Measurements from ENCODE around the gene GJC2. TPM values are rescaled to one million over a fixed set of nuclear protein-coding genes. Genes with fewer than 3 reads are reported as not detected.

GJC2 gene
- total RNA-seq, 1 donor from 2014 or later = 1.0 TPM

DNA sequence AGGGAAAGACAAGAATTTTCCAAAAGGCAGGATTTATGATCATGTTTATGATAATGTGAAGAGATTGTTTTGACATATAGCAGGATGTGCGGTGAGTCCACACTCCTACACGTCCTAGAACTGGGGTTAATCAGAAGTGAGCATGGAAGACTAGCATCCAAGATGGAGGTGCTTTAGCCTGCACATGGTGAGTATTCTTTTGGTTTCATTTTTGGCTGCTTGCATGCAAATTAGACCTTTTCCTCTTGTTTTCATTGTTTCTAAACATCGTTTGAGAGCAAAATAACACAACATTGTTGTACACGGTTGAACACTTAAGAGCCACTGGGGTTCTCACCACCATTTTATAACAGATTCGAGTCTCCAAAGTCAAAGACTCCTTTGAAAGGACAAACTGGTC is 24.5 kb upstream of the GJC2 start:
- Histone ChIP-seq H3K4me1 (no peaks in the 10 kb centered on the region), H3K9me3 (replicated peaks) (no peaks in the 10 kb centered on the region), H3K4me3 (no peak overlapping the region), H3K27me3 (ENCODE audit: low read depth) (peaks cover 4% of the 10 kb centered on the region), H3K27ac (replicated peaks) (no peak overlapping the region), H3K36me3 (no peaks in the 10 kb centered on the region)
- intact Hi-C loops (cut with micrococcal nuclease) = no loop called here
- TF ChIP-seq, protein P1, sequence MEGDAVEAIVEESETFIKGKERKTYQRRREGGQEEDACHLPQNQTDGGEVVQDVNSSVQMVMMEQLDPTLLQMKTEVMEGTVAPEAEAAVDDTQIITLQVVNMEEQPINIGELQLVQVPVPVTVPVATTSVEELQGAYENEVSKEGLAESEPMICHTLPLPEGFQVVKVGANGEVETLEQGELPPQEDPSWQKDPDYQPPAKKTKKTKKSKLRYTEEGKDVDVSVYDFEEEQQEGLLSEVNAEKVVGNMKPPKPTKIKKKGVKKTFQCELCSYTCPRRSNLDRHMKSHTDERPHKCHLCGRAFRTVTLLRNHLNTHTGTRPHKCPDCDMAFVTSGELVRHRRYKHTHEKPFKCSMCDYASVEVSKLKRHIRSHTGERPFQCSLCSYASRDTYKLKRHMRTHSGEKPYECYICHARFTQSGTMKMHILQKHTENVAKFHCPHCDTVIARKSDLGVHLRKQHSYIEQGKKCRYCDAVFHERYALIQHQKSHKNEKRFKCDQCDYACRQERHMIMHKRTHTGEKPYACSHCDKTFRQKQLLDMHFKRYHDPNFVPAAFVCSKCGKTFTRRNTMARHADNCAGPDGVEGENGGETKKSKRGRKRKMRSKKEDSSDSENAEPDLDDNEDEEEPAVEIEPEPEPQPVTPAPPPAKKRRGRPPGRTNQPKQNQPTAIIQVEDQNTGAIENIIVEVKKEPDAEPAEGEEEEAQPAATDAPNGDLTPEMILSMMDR (IDR thresholded peaks at IDR 0.05; ENCODE audit: borderline replicate concordance) = no peak
- DNase-seq = no peak

DNA sequence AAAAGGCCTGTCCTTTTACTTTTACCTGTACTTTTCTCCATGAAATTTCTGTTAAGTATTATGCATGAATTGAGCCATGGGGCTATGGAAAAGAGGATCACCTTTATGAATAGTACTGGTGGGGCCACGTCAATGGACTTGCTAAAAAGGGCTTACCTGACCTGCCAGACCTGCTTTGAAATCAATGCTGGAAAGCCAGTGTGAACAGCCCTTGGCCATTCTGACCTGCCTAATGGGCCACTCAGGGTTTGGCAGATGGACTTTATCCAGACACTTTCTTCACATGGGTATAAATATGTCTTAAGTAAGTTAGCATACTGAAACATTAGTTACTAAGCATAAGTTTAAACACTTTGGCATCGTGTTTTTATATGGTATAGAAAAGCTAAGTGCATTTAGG is 18.0 kb upstream of the GJC2 start:
- Histone ChIP-seq H3K27ac (replicated peaks) (no peak overlapping the region), H3K27me3 (ENCODE audit: low read depth) (peaks cover 7% of the 10 kb centered on the region), H3K4me3 (no peak overlapping the region), H3K36me3 (no peaks in the 10 kb centered on the region), H3K4me1 (peaks cover 7% of the 10 kb centered on the region), H3K9me3 (replicated peaks) (no peaks in the 10 kb centered on the region)
- intact Hi-C loops (cut with micrococcal nuclease) = no loop called here
- TF ChIP-seq, protein P1 (IDR thresholded peaks at IDR 0.05; ENCODE audit: borderline replicate concordance) = no peak
- no peak for DNase-seq

DNA sequence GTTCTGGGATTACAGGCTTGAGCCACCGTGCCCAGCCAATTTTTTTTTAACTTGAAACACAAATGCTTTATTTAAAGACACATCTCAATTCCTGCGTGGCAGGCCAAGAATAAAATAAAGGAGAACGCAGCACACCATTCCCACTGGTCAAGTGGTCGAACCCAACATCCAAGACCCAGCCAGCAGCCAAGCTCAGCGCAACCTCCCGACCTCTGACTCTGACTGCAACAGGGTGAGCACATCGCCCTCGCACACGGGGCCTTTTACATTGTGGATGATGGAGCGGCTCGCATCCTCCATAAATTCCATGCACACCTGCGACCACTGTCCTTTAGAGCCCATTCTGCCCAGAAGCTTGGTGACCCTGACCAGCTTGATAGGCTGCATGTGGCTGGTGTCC is 15.1 kb upstream of the GJC2 start:
- Histone ChIP-seq H3K4me3 (no peak overlapping the region), H3K36me3 (no peaks in the 10 kb centered on the region), H3K9me3 (replicated peaks) (no peaks in the 10 kb centered on the region), H3K27me3 (ENCODE audit: low read depth) (peaks cover 7% of the 10 kb centered on the region), H3K4me1 (peaks cover 12% of the 10 kb centered on the region), H3K27ac (replicated peaks) (no peak overlapping the region)
- DNase-seq = no peak
- intact Hi-C loops (cut with micrococcal nuclease) = no loop called here
- TF ChIP-seq, protein P1 (IDR thresholded peaks at IDR 0.05; ENCODE audit: borderline replicate concordance) = no peak

DNA sequence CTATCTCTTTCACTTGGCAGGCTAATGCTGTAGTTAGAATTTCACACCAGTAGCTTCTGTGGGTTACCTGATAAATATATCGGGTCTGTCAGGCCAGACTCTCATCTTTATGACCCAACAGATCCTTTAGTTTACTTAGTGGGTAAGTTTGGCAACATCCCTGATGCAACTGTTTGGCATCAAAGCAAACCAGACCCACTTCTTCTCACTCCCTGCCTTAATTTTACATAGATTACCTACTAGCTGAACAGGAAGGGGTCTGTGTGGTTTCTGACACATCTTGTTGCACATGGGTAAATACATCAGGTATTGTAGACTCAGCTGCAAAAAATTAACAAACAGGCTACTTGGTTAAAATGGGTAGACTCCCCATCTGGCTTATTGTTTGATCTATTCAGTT is 12.8 kb upstream of the GJC2 start:
- DNase-seq = no peak
- Histone ChIP-seq H3K4me3 (no peak overlapping the region), H3K36me3 (no peaks in the 10 kb centered on the region), H3K27ac (replicated peaks) (no peak overlapping the region), H3K4me1 (peaks cover 24% of the 10 kb centered on the region), H3K9me3 (replicated peaks) (no peaks in the 10 kb centered on the region), H3K27me3 (ENCODE audit: low read depth) (no peaks in the 10 kb centered on the region)
- TF ChIP-seq, protein P1 (IDR thresholded peaks at IDR 0.05; ENCODE audit: borderline replicate concordance) = no peak
- intact Hi-C loops (cut with micrococcal nuclease) = no loop called here

DNA sequence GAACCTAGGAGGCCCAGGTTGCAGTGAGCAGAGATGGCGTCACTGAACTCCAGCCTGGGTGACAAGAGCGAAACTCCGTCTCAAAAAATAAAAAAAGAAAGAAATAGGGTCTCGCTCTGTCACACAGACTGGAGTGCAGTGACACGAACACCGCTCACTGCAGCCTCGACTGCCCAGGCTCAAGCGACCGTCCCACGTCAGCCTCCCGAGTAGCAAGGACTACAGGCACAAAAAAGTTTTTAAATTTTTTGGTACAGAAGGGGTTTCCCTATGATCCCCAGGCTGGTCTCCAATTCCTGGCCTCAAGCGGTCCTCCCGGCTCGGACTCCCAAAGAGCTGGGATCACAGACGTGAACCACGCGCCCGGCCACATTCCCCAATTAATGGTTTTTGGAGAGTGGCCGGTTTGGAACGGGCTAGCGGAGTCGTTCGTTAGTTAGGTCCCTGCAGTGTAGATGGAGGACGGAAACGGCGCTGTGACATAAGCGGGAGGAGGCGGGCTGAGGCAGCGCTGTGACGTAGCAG is 10.3 kb upstream of the GJC2 start:
- H3K27me3 ChIP-seq (ENCODE audit: low read depth) = no peaks in the 10 kb centered on the region
- no peaks in the 10 kb centered on the region for H3K9me3 ChIP-seq (replicated peaks)
- H3K4me3 ChIP-seq = peak overlapping the region; percentile 90
- intact Hi-C loops (cut with micrococcal nuclease) = no loop called here
- TF ChIP-seq, protein P1 (IDR thresholded peaks at IDR 0.05; ENCODE audit: borderline replicate concordance) = no peak
- no peak for DNase-seq
- peak overlapping the region; percentile 97 for H3K27ac ChIP-seq (replicated peaks)
- H3K36me3 ChIP-seq = no peaks in the 10 kb centered on the region
- peaks cover 49% of the 10 kb centered on the region for H3K4me1 ChIP-seq

Measured in left ventricle myocardium inferior (tissue), 1 donor.